SH-SY5Y (cell line): Measurements from ENCODE around the gene C2CD5.

ENCODE experiments used
- GATA2 ChIP-seq: IDR thresholded peaks from 2 replicates; pipeline ENCODE4 v1.6.1; 2011; ENCODE audit warnings: mild to moderate bottlenecking, low read depth, low read length
- GATA3 ChIP-seq: IDR thresholded peaks from 2 replicates; pipeline ENCODE4 v1.6.1; 2011; ENCODE audit warnings: low read depth, mild to moderate bottlenecking, low read length, moderate library complexity

GRCh38 chr12:22457085-22457484, 87.3 kb downstream of the C2CD5 start:
- TF ChIP-seq GATA3 (no peak), GATA2 (no peak)
